ENCODE results near the gene PDF. TPM values are rescaled to one million over a fixed set of nuclear protein-coding genes. Genes with fewer than 3 reads are reported as not detected.

Gene PDF
- total and polyA plus RNA-seq, 2 of the 13 experiments (the other 11 are each of a cell fraction or from before 2014, with no cell fraction given) = 12.4 to 48.8 TPM

GRCh38 chr16:69330286-69331109 lies at the start of gene PDF (continued):
- TF ChIP-seq PREB (CRISPR knock-in tag; IDR thresholded peaks at IDR 0.05) = no peak
- TF ChIP-seq ZNF253 (CRISPR knock-in tag; IDR thresholded peaks at IDR 0.05; ENCODE audit: borderline replicate concordance) = no peak
- no peak for TF ChIP-seq SP1 (IDR thresholded peaks at IDR 0.05)
- TF ChIP-seq SP1 (CRISPR knock-in tag; IDR thresholded peaks at IDR 0.05) = peak; percentile 94
- peak; percentile 77 for TF ChIP-seq SKI (IDR thresholded peaks at IDR 0.05; ENCODE audit: partially characterized antibody)
- TF ChIP-seq PHB2 (IDR thresholded peaks at IDR 0.05; ENCODE audit: partially characterized antibody) = no peak
- TF ChIP-seq ZNF724P (CRISPR knock-in tag; IDR thresholded peaks at IDR 0.05; ENCODE audit: borderline replicate concordance) = peak; percentile 92; the same call in 1 of the 2 replicates
- TF ChIP-seq KDM2A (CRISPR knock-in tag; IDR thresholded peaks at IDR 0.05; ENCODE audit: borderline replicate concordance, low read depth) = peak; percentile 99
- peak; percentile 78; the same call in 1 of the 2 replicates for TF ChIP-seq ZFP82 (CRISPR knock-in tag; IDR thresholded peaks at IDR 0.05; ENCODE audit: borderline replicate concordance)
- TF ChIP-seq ZNF883 (CRISPR knock-in tag; IDR thresholded peaks at IDR 0.05; ENCODE audit: not compliant biosample characterization) = peak; percentile 97
- TF ChIP-seq ZNF441 (CRISPR knock-in tag; IDR thresholded peaks at IDR 0.05; ENCODE audit: borderline replicate concordance) = 0 out of 2 replicates have a peak, but pooled peaks have one; percentile 10
- TF ChIP-seq SMARCE1 (IDR thresholded peaks at IDR 0.05; ENCODE audit: borderline replicate concordance) = no peak
- TF ChIP-seq ZSCAN21 (CRISPR knock-in tag; IDR thresholded peaks at IDR 0.05; ENCODE audit: borderline replicate concordance) = no peak; the same call in 1 of the 2 replicates
- no peak for TF ChIP-seq HNF4G (IDR thresholded peaks at IDR 0.05; ENCODE audit: borderline replicate concordance, low read depth, low read length)
- TF ChIP-seq HNF4G (CRISPR knock-in tag; IDR thresholded peaks at IDR 0.05; ENCODE audit: borderline replicate concordance, low read depth) = peak; percentile 66; the same call in 1 of the 2 replicates
- TF ChIP-seq DBP (CRISPR knock-in tag; IDR thresholded peaks at IDR 0.05; ENCODE audit: not compliant biosample characterization) = no peak
- no peak; the same call in 1 of the 2 replicates for TF ChIP-seq ZNF841 (CRISPR knock-in tag; IDR thresholded peaks at IDR 0.05; ENCODE audit: borderline replicate concordance)
- TF ChIP-seq RXRA (CRISPR knock-in tag; IDR thresholded peaks at IDR 0.05) = peak; percentile 80
- TF ChIP-seq HOXA3 (CRISPR knock-in tag; IDR thresholded peaks at IDR 0.05) = peak; percentile 89; the same call in 1 of the 2 replicates
- TF ChIP-seq PRMT3 (CRISPR knock-in tag; IDR thresholded peaks at IDR 0.05; ENCODE audit: borderline replicate concordance, low read depth) = peak; percentile 28; the same call in 1 of the 2 replicates
- peak; percentile 25; the same call in 1 of the 2 replicates for TF ChIP-seq JUND (CRISPR knock-in tag; IDR thresholded peaks at IDR 0.05)
- peak; percentile 92 for TF ChIP-seq HES4 (CRISPR knock-in tag; IDR thresholded peaks at IDR 0.05; ENCODE audit: borderline replicate concordance)
- TF ChIP-seq E2F2 (CRISPR knock-in tag; IDR thresholded peaks at IDR 0.05; ENCODE audit: borderline replicate concordance) = peak; percentile 84; the same call in 1 of the 2 replicates
- peak; percentile 87 for TF ChIP-seq GABPA (IDR thresholded peaks at IDR 0.05; ENCODE audit: low read depth, low read length)
- peak; percentile 88 for TF ChIP-seq GABPA (CRISPR knock-in tag; IDR thresholded peaks at IDR 0.05; ENCODE audit: low read depth)
- no peak for TF ChIP-seq HOXA7 (CRISPR knock-in tag; IDR thresholded peaks at IDR 0.05)
- TF ChIP-seq ZBTB7B (CRISPR knock-in tag; IDR thresholded peaks at IDR 0.05) = peak; percentile 39; the same call in 1 of the 2 replicates
- no peak for TF ChIP-seq ZNF577 (CRISPR knock-in tag; IDR thresholded peaks at IDR 0.05; ENCODE audit: borderline replicate concordance, low read depth)
